GM12878 (cell line): ENCODE results near the gene ALCAM. TPM values are rescaled to one million over a fixed set of nuclear protein-coding genes. Genes with fewer than 3 reads are reported as not detected.

Experiments
- ATAC-seq: fragments of 200-7000 bp; cut with Tn5 transposase; 3 replicates; pipeline ENCODE4 v1.9.1; 2020; ENCODE audit warnings: mild to moderate bottlenecking, moderate library complexity
- BruUV-seq: library from RNA; stranded (reverse); fragments of 400-500 nt; replicated peaks from 2 replicates; lab custom pipeline; 2021; lab: Mats Ljungman, UMichigan
- CTCF ChIA-PET: fragments of 300-600 bp; sonication (Branson Sonifier 250); formaldehyde crosslinking; extraction: SDS; loops from one replicate; lab custom pipeline; 2021; ENCODE audit warnings: inconsistent platforms; lab: Yijun Ruan, JAX
- POLR2A ChIA-PET: fragments of 350-600 bp; formaldehyde crosslinking; extraction: SDS; loops from one replicate; lab custom pipeline; 2021; ENCODE audit warnings: inconsistent platforms; lab: Charles Lee
- RAD21 ChIA-PET: fragments of 300-600 bp; sonication (Branson Sonifier 250); formaldehyde crosslinking; loops from one replicate; lab custom pipeline; 2023; ENCODE audit warnings: antibody characterized with exemption; ENCODE audit not compliant: unreplicated experiment; lab: Charles Lee
- SMC1A ChIA-PET: fragments of 300-600 bp; sonication (Branson Sonifier 250); formaldehyde crosslinking; loops from one replicate; lab custom pipeline; 2023; ENCODE audit not compliant: unreplicated experiment, uncharacterized antibody; lab: Charles Lee
- DNase-seq: peaks from one replicate; pipeline ENCODE4 v3.0.0-alpha.2; 2011; ENCODE audit warnings: low read depth, low spot score
- FAIRE-seq: peaks from 3 replicates; lab custom pipeline; 2011; peaks lifted over from hg19 to GRCh38; lab: Jason Lieb, UNC
- H2AFZ ChIP-seq: 2 replicates; pipeline ENCODE4 v1.6.0; 2011; ENCODE audit warnings: low read depth, low read length, control low read depth; ENCODE audit not compliant: control insufficient read depth
- H3K27ac ChIP-seq: 2 replicates; pipeline ENCODE4 v1.5.1; 2011; ENCODE audit warnings: control low read depth; ENCODE audit not compliant: control insufficient read depth, insufficient read depth
- H3K27me3 ChIP-seq, 2 experiments: replicated peaks in 1 of 2; 2 replicates each; pipeline versions ENCODE4 v1.6.0 to v1.6.1; 2011; ENCODE audit warnings: low read length in 1 of 2; ENCODE audit not compliant: control insufficient read depth in 2 of 2, insufficient read depth in 2 of 2
- H3K36me3 ChIP-seq, 2 experiments: 2 replicates each; pipeline ENCODE4 v1.5.1; 2011; ENCODE audit warnings: low read length in 1 of 2; ENCODE audit not compliant: control insufficient read depth in 2 of 2, insufficient read depth in 2 of 2
- H3K4me1 ChIP-seq: 2 replicates; pipeline ENCODE4 v1.6.1; 2011; ENCODE audit warnings: mild to moderate bottlenecking, low read length, moderate library complexity, mixed read lengths; ENCODE audit not compliant: control insufficient read depth, insufficient read depth
- H3K4me2 ChIP-seq: 2 replicates; pipeline ENCODE4 v1.6.0; 2011; ENCODE audit warnings: control low read depth; ENCODE audit not compliant: control insufficient read depth, insufficient read depth
- H3K4me3 ChIP-seq: fragments of 200-600 bp; sonication (generic); 2 replicates; pipeline ENCODE4 v1.5.1; 2016
- H3K79me2 ChIP-seq: 2 replicates; pipeline ENCODE4 v1.6.0; 2011; ENCODE audit warnings: low read length; ENCODE audit not compliant: control insufficient read depth, insufficient read depth
- H3K9ac ChIP-seq: 2 replicates; pipeline ENCODE4 v1.8.0; 2011; ENCODE audit warnings: low read length, control low read depth, mixed read lengths; ENCODE audit not compliant: control insufficient read depth, insufficient read depth
- H3K9me3 ChIP-seq: replicated peaks from 3 replicates; pipeline ENCODE4 v1.5.1; 2011; ENCODE audit warnings: mild to moderate bottlenecking, low read length; ENCODE audit not compliant: control insufficient read depth, insufficient read depth
- H4K20me1 ChIP-seq: 2 replicates; pipeline ENCODE4 v1.6.0; 2011; ENCODE audit not compliant: control insufficient read depth, insufficient read depth
- BACH1 ChIP-seq: fragments of 450-650 bp; IDR thresholded peaks from 2 replicates; pipeline ENCODE4 v1.6.1; 2017; ENCODE audit warnings: mild to moderate bottlenecking, borderline replicate concordance
- BHLHE40 ChIP-seq, 2 experiments: fragments of 450-650 bp in 1 of 2; IDR thresholded peaks; 2 replicates each; pipeline ENCODE4 v1.6.1; 2011 to 2017; ENCODE audit warnings: low read depth in 2 of 2, borderline replicate concordance in 1 of 2, improper control_type of control experiment in 1 of 2, low read length in 1 of 2, mild to moderate bottlenecking in 1 of 2
- CEBPB ChIP-seq, 2 experiments: fragments of 150-350 bp in 1 of 2; IDR thresholded peaks; 2 replicates each; pipeline ENCODE4 v1.6.1; 2012 to 2014; ENCODE audit warnings: low read depth in 2 of 2, low read length in 2 of 2, borderline replicate concordance in 1 of 2, inconsistent platforms in 1 of 2
- FOS ChIP-seq: IDR thresholded peaks from 3 replicates; pipeline ENCODE4 v1.6.1; 2011; ENCODE audit warnings: borderline replicate concordance; ENCODE audit not compliant: insufficient read length; ENCODE audit errors: extremely low read depth
- FOXM1 ChIP-seq: IDR thresholded peaks from 2 replicates; pipeline ENCODE4 v1.6.1; 2012; ENCODE audit warnings: low read depth, mild to moderate bottlenecking, inconsistent platforms, low read length, moderate library complexity
- NBN ChIP-seq: fragments of 450-650 bp; IDR thresholded peaks from 2 replicates; pipeline ENCODE4 v1.6.1; 2016
- NFYB ChIP-seq: IDR thresholded peaks from 2 replicates; pipeline ENCODE4 v1.6.1; 2011; ENCODE audit warnings: low read depth, mild to moderate bottlenecking, low read length, improper control_type of control experiment, moderate library complexity; ENCODE audit not compliant: insufficient read depth
- SREBF1 ChIP-seq: IDR thresholded peaks from 2 replicates; pipeline ENCODE4 v1.6.1; 2012; ENCODE audit warnings: mild to moderate bottlenecking, low read length
- SUPT20H ChIP-seq: IDR thresholded peaks from 2 replicates; pipeline ENCODE4 v1.6.1; 2011; ENCODE audit warnings: low read depth, mild to moderate bottlenecking, low read length, moderate library complexity, borderline replicate concordance; ENCODE audit not compliant: control insufficient read depth
- ZNF217 ChIP-seq: fragments of 450-650 bp; IDR thresholded peaks from 2 replicates; pipeline ENCODE4 v1.6.1; 2017; ENCODE audit warnings: antibody characterized with exemption, mild to moderate bottlenecking
- whole genome bisulfite sequencing: methylation state at CpG from one replicate; pipeline ENCODE4 v1.1.6; 2016; ENCODE audit warnings: low lambda C conversion rate; ENCODE audit not compliant: insufficient replicate concordance, insufficient coverage; ENCODE audit errors: missing lambda C conversion rate; 5-methylcytosine and 5-hydroxymethylcytosine counted together
- in situ Hi-C: fragments of 300-500 bp; cut with MboI; formaldehyde crosslinking; loops from 9 replicates; pipeline ENCODE4 v1.14.3; 2018; ENCODE audit warnings: mixed read lengths
- intact Hi-C: fragments of 100-400 bp; cut with micrococcal nuclease; formaldehyde crosslinking; loops from one replicate; pipeline ENCODE4 v1.14.2; 2022; ENCODE audit not compliant: unreplicated experiment
- polyA plus RNA-seq, 11 experiments: library from polyadenylated mRNA; depleted of rRNA in 4 of 11; unstranded in 6 of 11; stranded (reverse) in 5 of 11; fragments of >200 nt; fragmentation: Nextera tagmentation in 4 of 11; fragmentation: Illumina TruSeq in 1 of 11; extraction: Ambion mirVana in 4 of 11; extraction: Trizol in 1 of 11; gene quantifications; 1 replicate in 1 of 11; 2 replicates in 10 of 11; pipeline versions ENCODE4 v1.2.1 to v1.2.3, GENCODE V29; 2011 to 2016; ENCODE audit warnings: inconsistent platforms in 2 of 11, missing spikeins in 2 of 11, low read depth in 1 of 11
- total RNA-seq, 4 experiments: library from RNA; depleted of rRNA in 3 of 4; stranded (reverse); fragments of >200 nt in 3 of 4; fragmentation: Illumina TruSeq in 1 of 4; extraction: Trizol in 1 of 4; gene quantifications; 2 replicates each; pipeline versions ENCODE4 v1.2.1 to v1.2.3, GENCODE V29; 2013 to 2021
- TF ChIP-seq, protein P1 (sequence below): fragments of 450-650 bp; IDR thresholded peaks from 2 replicates; pipeline ENCODE4 v1.6.1; 2017; ENCODE audit warnings: mild to moderate bottlenecking, moderate library complexity
- TF ChIP-seq, protein P2 (sequence below): fragments of 450-650 bp; IDR thresholded peaks from 2 replicates; pipeline ENCODE4 v1.6.1; 2018; ENCODE audit warnings: borderline replicate concordance, mild to moderate bottlenecking; ENCODE audit not compliant: partially characterized antibody
- TF ChIP-seq, protein P3 (sequence below): IDR thresholded peaks from 2 replicates; pipeline ENCODE4 v1.6.1; 2011; ENCODE audit warnings: mild to moderate bottlenecking, low read depth, low read length, moderate library complexity; ENCODE audit not compliant: insufficient replicate concordance

Gene ALCAM
- total and polyA plus RNA-seq, 10 of the 15 experiments (the other 5 are each of a cell fraction or from before 2014, with no cell fraction given): 12.2 to 54.2 (median 32.6) TPM

DNA sequence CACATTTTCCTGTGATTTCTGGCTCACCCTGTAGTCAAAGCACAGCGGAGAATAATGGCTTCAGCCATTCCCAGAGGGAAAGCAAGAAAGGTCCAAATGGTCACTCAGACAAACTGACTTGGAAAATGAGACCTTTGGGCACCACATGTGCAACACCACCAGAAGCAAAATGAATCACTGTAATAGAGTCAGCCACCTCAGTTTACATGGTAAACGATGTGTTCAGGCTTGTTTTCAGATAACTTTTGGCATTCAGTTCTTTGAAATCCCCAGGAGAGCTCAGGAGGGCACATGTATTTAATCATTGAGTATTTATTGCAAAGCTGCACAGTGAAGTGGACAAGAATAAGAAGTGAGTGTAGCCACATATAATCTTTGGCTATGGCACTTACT lies 38.4 kb upstream of the ALCAM start (continued):
- TF ChIP-seq, protein P1, sequence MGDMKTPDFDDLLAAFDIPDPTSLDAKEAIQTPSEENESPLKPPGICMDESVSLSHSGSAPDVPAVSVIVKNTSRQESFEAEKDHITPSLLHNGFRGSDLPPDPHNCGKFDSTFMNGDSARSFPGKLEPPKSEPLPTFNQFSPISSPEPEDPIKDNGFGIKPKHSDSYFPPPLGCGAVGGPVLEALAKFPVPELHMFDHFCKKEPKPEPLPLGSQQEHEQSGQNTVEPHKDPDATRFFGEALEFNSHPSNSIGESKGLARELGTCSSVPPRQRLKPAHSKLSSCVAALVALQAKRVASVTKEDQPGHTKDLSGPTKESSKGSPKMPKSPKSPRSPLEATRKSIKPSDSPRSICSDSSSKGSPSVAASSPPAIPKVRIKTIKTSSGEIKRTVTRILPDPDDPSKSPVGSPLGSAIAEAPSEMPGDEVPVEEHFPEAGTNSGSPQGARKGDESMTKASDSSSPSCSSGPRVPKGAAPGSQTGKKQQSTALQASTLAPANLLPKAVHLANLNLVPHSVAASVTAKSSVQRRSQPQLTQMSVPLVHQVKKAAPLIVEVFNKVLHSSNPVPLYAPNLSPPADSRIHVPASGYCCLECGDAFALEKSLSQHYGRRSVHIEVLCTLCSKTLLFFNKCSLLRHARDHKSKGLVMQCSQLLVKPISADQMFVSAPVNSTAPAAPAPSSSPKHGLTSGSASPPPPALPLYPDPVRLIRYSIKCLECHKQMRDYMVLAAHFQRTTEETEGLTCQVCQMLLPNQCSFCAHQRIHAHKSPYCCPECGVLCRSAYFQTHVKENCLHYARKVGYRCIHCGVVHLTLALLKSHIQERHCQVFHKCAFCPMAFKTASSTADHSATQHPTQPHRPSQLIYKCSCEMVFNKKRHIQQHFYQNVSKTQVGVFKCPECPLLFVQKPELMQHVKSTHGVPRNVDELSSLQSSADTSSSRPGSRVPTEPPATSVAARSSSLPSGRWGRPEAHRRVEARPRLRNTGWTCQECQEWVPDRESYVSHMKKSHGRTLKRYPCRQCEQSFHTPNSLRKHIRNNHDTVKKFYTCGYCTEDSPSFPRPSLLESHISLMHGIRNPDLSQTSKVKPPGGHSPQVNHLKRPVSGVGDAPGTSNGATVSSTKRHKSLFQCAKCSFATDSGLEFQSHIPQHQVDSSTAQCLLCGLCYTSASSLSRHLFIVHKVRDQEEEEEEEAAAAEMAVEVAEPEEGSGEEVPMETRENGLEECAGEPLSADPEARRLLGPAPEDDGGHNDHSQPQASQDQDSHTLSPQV: no peak
- TF ChIP-seq NFYB: no peak
- no peak for TF ChIP-seq ZNF217

DNA sequence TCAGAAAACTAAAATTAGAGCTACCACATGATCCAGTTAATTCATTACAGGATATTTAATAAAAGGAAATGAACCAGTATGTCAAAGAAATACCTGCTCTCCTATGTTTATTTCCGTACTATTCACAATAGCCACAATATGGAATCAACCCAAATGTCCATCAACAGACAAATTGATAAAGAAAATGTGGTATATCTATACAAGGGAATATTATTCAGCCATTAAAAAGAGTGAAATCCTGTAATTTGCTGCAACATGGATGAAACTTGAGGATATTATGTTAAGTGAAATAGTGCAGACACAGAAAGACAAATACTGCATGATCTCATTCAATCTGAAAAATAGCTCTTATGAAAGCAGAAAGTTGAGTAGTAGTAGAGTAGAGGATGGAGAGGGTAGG lies 33.7 kb upstream of the ALCAM start:
- no peak overlapping the region for H3K4me2 ChIP-seq
- in situ Hi-C loops (no loop called here), intact Hi-C loops (no loop called here)
- TF ChIP-seq SUPT20H (no peak), CEBPB (IDR thresholded peaks at IDR 0.05; ENCODE audit: borderline replicate concordance in 1 of 2, low read depth in 2 of 2, low read length in 2 of 2) (no peak), FOXM1 (no peak), BACH1 (no peak), FOS (no peak), BHLHE40 (IDR thresholded peaks at IDR 0.05; ENCODE audit: borderline replicate concordance in 1 of 2, low read depth in 2 of 2, low read length in 1 of 2) (no peak), NBN (no peak), SREBF1 (no peak)
- TF ChIP-seq, protein P2, sequence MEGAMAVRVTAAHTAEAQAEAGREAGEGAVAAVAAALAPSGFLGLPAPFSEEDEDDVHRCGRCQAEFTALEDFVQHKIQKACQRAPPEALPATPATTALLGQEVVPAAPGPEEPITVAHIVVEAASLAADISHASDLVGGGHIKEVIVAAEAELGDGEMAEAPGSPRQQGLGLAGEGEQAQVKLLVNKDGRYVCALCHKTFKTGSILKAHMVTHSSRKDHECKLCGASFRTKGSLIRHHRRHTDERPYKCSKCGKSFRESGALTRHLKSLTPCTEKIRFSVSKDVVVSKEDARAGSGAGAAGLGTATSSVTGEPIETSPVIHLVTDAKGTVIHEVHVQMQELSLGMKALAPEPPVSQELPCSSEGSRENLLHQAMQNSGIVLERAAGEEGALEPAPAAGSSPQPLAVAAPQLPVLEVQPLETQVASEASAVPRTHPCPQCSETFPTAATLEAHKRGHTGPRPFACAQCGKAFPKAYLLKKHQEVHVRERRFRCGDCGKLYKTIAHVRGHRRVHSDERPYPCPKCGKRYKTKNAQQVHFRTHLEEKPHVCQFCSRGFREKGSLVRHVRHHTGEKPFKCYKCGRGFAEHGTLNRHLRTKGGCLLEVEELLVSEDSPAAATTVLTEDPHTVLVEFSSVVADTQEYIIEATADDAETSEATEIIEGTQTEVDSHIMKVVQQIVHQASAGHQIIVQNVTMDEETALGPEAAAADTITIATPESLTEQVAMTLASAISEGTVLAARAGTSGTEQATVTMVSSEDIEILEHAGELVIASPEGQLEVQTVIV: no peak
- TF ChIP-seq, protein P3, sequence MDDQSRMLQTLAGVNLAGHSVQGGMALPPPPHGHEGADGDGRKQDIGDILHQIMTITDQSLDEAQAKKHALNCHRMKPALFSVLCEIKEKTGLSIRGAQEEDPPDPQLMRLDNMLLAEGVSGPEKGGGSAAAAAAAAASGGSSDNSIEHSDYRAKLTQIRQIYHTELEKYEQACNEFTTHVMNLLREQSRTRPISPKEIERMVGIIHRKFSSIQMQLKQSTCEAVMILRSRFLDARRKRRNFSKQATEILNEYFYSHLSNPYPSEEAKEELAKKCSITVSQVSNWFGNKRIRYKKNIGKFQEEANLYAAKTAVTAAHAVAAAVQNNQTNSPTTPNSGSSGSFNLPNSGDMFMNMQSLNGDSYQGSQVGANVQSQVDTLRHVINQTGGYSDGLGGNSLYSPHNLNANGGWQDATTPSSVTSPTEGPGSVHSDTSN: no peak
- H3K27ac ChIP-seq: no peak overlapping the region
- BruUV-seq: no TSS peak
- H3K4me1 ChIP-seq: no peaks in the 10 kb centered on the region
- POLR2A ChIA-PET: no interaction called here
- RAD21 ChIA-PET: interaction anchor here (0.7 kb wide), 1 partner anchor 17 kb away, joined by 3 read pairs; no protein-coding TSS in a partner anchor
- CTCF ChIA-PET: interaction anchor here (1.1 kb wide), 1 partner anchor 10 kb away, joined by 3 read pairs; no protein-coding TSS in a partner anchor
- H3K9me3 ChIP-seq: no peaks in the 10 kb centered on the region
- H3K36me3 ChIP-seq: no peaks in the 10 kb centered on the region
- no peak overlapping the region for H3K4me3 ChIP-seq
- H4K20me1 ChIP-seq: no peaks in the 10 kb centered on the region
- ATAC-seq (no peak), FAIRE-seq (no peak), DNase-seq (no peak)
- SMC1A ChIA-PET: interaction anchor here (1.9 to 2.0 kb wide), 2 partner anchors 10 kb away, joined by 6 to 9 read pairs; no protein-coding TSS in a partner anchor
- H2AFZ ChIP-seq: no peak overlapping the region
- 60% methylated on average over 1 of the region's 1 CpG for WGBS
- H3K79me2 ChIP-seq: no peaks in the 10 kb centered on the region
- H3K9ac ChIP-seq: no peak overlapping the region
- no peaks in the 10 kb centered on the region for H3K27me3 ChIP-seq
